ENCODE data around the gene CRYBB1.
A peak's percentile ranks its signal among the peaks of the same experiment; 100 is the strongest.

Gene CRYBB1

DNA sequence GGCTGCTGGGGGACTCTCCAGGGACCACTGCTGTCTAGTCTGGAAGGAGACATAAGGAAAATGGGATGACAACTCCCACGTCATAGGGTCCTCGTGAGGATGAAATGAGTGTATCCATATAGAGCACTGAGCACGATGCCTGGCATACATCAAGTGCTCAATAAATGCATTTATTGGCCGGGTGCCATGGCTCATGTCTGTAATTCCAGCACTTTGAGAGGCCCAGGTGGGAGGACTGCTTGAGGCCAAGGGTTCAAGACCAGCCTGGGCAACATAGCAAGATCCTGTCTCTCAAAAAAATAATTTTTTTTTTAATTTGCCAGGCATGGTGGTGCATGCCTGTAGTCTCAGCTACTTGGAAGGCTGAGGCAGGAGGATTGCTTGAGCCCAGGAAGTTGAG is 15.7 kb downstream of the CRYBB1 start:
- DNase-seq = no peak

DNA sequence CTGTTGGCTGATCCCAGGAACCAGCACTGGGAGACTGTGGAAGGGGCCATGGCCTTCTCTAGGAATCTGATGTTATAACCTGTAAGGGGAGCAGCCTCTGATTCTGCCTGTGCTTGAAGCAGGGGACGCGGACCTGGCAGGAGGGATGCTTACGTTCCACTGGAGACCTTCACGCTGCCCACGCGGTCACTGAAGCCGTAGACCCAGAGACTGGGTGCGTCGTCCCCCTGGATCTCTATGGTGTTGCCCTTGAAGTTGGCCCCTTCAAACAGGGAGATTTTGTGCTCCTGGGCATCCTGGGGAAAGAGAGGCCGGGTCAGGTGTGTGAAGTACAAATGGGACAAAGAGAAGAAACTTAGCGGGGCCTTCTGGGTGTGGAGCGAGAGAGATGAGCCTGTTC is 16.1 kb downstream of the CRYBB1 start:
- no peak for DNase-seq

DNA sequence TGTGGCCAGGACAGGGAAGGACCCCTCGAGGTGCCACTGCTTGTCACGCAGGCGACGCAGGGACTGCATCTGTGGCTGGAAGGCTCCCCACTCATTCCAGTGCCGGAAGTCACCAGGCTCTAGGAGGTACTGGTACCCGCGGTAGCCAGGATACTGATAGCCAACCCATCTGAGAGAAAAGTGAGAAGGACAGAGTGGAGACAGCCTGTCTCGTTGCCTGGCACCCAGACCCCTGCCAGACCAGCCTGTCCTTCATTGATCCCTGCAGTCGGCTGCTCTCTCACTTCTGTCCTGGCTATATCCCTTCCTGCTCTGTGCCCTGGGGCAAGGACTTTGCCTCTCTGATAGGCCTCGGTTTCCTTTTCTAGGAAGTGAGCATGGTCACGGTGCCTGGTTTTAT is 18.3 kb downstream of the CRYBB1 start:
- DNase-seq = no peak

DNA sequence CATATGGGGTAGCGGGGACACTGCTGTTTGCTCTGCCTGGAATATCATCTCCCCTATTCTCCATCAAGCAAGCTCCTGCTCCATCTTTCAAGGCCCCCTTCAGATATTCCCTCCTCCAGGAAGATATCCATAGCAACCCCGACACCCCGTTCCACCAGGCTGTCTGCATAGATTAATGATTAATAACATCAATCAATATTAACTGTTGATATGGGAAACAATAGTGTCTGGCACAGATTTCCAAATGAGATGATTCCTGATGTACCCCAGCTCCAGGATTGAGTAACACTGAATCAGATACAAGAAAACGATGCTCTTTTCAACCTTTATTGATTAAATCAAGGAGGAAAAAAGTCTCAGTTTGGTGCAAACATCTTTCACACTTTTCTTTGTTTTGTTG is 20.3 kb downstream of the CRYBB1 start:
- DNase-seq = no peak

DNA sequence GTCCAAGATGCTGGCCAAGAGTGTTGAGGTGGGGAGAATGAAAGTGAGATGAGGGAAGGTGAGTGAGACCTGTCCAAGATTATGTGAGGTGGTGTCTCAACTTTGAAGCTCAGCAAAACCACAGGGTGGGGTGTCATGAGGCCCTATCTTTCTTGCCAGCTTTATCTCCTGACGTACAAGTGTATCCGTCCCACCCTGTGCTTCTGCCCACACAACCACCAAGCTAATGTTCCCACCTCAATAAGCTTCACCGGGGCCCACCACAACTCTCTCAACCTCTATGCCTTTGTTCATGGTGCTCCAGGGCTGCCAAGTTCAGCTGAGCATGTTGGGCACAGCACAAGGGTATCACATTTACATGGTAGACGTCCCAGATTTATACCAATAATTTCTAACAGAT is 20.8 kb downstream of the CRYBB1 start:
- no peak for DNase-seq

DNA sequence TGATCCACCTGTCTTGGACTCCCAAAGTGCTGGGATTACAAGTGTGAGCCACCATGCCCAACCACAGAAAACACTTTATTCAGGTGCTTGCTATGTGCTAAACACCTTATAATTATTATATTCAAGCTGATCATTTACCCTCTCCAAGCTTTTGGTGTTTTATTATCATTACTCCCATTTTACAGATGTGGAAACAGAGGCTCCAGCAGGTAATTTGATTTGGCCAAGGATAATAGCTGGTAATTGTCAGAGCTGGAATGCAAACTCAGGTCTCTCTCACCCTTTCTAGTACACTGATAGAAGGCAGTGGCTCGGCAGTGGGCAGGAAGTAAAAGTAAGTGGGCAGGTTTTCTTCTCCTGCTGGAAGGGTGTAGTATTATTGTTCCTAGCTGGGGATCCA is 24.1 kb downstream of the CRYBB1 start:
- DNase-seq = no peak

DNA sequence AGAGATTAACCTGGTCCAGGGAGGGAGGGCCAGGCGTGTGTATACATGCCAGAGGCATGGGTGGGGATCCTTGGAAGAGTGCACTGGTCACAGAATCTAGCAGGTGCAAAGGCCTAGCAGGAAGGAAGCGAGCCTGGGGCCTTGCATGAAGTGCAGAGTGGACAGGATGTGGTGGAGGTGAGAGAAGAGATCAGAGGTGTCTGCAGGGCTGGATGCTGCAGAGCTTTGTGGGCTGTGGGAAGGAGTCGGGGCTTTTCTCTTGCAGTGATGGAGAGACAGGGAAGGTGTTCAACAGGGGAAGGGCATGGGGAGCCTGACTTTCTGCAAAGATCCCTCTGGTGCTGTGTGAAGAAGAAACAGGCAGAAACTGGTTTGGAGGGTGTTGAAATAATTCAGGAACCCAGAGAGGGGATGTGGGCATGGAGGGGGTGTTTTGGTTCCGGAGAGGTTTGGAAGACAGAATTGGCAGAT is 25.4 kb downstream of the CRYBB1 start:
- DNase-seq = peak; percentile 18

DNA sequence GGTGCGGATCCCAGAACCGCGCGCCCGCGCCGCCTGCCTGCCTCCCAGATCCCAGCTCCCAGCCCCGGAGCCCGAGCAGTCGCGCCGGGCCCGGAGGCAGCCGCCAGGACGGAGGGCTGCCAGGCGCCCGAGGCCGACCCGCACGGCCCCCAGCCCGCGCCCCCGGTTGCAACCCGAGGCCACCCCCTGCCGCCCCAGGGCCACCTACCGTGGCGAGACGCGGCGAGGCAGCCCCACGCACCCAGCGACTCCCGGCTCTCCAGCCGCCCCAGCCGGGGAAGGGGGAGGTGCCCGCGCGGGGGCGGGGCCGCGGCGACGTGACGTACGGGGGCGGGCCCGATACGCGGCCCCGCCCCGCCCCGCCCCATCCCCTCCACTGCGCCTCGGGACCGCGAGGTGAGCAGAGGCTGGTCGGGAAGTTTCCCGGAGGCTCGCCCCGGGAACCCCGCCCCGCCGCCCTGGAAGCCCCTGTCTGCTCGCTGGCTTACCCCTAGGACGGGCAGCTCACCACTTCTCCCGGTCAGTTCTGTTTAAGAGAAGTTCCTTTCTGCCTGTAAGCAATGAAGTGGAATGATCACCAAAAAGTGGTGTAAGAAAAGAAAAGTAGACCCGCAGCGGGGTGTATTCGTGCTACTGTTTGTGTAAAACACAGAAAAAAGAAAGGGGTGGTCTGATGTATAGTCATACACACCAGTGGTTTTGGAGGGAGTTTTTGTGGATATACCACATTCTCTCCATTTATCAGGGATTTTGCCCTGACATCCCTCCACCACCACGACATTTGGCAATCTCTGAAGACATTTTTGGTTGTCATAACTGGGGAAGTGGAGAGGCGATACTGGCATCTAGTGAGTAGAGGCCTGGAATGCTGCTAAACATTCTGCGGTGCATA is 27.7 kb downstream of the CRYBB1 start, which contains the start of gene TPST2:
Gene TPST2 (minus strand): TSS at position 288 of the 892 bp plus-strand sequence. CDS start 48,502 bp downstream, outside the sequence.
- DNase-seq = peak; percentile 81

DNA sequence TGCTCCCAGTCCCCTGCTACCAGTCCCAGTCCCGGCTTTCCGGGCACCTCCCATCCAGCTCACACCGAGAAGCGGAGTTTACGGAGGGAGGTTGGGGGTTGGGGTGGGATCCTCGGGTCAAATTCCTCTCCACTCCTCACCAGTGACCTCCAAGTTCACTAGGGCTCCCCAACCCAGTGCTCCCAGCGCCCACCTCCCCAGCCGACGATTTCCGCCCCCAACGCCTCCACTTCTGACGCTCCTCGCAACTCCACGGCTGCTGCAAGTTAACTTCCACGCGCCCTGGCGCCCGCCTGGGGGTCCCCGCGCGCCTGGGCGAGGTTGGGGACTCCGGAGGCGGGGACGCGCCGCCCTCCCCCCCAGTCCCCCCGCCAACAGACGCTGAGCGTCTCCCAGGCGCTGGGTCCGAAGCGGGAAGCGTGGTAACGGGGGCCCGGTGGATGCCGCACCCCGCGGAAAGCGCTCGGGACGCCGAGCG is 28.4 kb downstream of the CRYBB1 start:
- DNase-seq = peak; percentile 26

DNA sequence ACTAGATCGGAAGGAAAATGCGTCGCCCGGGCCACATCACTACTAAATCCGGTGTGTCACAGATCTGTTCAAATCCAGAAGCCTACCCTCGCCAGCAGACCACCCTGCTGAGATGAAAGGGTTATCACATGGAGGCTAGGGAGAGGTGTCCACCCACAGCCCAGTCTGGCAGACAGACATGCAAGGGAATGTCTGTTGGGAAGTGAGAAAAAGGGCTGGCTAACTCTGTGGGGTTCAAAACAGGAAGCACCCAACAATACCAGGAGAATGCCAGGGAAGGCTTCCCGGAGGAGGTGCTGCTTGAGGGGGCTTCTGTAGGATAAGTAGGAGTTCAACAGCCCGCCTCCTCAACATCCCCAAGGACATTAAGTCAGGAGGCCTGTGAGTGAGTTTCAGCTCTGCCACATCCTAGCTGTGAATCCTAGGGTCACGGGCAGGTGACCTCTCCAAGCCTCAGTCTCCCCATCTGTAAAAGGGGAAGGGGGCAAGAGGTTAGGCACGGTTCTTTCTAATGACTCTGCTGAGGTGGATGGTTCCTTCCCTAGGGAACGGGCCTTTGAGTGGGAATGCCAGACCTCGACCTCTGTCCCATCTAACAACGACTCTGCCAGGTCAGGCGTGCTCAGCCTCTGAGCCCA is 29.0 kb downstream of the CRYBB1 start:
- DNase-seq = peak; percentile 36

DNA sequence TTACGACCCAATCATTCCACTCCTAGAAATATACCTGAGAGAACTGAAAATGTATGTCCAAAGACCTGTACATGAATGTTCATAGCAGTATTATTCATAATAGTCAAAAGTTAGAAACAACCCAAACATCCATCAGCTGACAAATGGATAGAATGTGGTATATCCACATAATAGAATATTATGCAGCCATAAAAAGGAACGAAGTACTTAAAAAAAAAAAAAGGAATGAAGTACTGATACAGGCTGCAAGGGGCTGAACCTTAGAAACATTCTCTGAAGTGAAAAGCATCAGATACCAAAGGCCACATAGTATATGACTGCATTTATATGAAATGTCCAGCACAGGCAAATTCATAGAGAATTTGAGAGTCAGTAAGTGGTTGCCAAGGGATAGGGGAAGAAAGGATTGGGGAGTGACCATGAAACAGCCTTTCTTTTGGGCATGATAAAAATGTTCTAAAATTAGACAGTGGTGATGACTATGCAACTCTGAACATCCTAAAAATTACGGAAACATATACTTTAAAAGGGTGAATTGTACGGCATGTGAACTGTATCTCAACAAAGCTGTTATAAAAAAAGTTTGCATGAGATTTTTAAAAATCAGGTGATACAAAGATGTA is 29.7 kb downstream of the CRYBB1 start:
- peak; percentile 72 for DNase-seq

DNA sequence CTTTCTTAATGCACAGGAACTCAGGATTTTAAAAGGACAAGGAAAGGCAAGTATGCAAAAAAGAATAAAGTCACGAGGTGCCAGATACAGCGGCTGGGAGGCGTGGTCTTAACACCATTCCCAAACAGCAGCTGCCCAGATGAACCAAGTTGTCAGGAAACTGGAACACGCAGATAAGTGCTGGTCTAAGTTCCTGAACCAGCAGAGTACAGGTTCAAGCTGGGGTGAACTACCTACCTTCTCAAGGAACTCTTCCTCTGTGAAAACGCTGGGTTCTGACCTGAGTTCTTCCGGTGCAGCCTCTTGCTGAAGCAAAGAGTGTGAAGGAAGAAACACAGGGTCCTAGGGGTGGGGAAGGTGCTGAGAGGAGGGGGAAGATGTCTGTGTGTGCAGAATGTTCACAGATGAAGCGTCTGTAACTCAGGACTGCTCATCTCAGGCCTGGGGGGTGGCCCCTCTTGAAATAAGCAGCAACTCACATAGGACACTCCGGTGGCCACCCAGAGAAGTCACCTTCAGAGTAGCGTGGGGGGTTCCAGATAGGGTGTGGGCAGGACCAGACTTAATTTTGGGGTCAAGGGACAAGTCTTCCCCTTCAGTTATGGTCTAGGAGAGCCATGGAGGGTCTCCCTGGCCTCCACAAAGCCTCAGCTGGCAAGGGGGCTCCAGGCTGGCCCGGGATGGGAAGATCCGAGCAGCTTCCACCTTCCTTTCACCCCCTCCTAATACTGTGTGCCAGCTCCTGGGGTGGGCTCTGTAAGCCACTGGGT is 31.1 kb downstream of the CRYBB1 start:
- no peak for DNase-seq

DNA sequence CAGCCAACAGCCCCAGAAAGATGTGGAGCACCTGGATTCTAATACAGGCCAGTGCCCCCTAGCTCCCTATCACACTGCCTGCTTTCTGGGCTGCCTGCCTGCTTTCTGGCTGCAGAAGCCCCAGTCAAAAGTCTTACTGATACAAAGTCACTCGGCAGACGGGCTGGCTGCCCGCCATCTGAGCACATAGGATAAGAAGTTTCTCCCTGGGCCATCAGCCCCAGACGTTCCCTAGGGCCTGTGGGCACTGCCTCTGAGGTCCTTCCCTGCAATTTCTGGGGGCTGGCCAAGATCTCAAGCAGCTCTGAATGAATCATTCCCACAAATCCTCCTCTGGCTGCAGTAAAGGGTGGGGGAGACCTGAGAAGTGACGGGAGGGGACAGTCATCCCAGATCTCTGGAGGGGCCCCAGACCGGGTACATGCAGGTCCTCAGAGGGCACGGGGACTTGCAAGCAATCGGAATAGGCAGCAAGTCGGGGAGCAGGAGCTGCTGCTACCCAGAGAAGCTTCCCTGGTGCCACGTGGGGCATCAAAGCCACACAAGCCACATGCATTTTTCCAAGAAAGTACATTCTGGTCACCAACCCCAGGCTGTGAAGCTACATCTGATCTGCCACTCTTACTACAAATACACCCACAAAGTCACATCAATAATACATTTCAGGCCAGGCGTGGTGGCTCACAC is 32.6 kb downstream of the CRYBB1 start:
- DNase-seq = no peak

DNA sequence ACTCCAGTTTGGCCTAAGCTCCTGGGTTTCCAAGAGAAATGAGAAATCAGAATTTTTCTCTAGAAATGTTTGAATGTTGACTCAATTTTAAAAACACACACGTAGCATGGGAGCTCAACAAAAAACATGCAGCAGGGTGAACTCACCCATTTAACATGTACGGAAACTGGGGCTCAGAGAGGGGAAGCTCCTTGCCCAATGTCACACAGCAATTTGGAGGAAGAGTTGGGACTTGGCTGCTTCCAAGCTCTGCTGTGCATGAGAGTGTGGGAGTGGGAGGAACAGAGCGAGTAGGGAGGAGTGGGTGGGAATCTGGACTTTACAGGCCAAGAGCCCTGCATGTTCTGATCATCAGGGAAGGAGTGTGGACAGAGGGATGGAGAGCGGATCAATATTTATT is 33.8 kb downstream of the CRYBB1 start:
- no peak for DNase-seq

DNA sequence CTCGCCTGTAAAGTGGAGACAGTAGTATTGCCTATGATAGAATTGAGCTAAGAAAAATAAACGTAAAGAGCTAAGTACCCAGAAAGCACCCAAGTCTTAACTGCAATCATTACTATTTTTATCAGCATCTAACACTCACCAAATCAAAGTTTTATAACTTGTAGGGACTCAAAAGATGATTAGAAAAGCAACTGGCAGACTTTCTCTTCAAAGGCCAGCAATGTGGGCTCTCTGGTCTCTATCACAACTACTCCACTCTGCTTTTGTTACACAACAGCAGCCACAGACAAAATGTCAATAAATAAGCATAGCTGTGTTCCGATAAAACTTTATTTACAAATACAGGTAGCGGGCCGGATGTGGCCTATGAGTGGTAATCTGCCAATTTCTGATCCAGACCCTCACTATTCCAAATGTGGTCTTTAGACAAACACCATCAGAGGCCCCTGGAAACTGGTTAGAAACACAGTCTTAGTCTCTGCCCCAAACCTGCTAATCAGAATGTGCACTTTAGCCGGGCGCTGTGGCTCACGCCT is 36.1 kb downstream of the CRYBB1 start:
- no peak for DNase-seq

DNA sequence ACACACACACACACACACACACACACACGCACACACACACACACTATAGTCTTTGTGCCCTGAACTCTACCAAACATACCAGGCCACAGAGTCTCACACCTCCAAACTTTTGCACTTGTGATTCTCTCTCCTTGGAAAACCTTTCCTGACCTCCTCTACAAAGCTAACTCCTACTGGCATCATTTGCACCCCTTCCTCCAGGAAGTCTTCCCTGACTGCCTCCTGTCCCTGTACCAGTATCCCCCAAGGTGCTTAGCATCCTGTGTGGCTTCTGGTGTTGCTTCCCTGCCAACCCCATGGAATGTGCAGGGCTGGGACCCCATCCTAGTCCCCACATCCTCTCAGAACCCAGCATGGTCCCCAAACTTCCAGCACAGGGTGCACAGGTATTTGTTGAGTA is 36.8 kb downstream of the CRYBB1 start:
- DNase-seq = no peak

DNA sequence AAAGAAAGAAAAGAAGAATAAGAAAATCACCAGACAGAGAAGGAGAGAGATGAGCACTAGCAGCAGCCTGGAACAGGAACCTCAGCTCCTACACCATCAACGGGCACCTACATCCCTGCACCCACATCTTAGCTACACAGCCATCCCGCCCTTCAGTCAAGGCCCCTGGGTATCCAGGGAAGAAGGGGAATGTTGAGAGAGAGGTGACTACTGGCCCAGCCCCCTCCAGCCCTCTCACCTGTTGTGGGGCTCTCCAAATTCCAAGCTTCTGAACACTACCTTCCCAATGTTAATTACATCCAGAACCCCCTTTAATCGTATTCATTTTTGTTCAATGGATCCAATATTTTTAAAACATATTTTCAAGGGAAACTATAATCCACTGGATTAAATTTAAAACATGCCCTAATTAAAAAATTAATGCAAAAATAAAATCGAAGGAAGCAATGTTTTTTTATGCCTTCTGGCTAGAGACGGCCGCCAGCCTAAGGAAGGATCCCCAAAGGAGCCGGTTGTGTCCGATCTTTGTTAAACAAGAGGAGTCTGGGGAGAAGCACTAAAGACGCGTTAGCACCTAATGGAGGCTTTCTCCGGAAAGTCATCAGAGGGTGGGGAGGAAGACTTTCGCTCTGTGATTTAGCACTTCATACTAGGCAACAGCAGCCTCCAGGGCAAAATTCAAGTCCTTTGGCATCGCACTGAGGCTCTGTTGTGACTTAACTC is 37.4 kb downstream of the CRYBB1 start:
- no peak for DNase-seq

DNA sequence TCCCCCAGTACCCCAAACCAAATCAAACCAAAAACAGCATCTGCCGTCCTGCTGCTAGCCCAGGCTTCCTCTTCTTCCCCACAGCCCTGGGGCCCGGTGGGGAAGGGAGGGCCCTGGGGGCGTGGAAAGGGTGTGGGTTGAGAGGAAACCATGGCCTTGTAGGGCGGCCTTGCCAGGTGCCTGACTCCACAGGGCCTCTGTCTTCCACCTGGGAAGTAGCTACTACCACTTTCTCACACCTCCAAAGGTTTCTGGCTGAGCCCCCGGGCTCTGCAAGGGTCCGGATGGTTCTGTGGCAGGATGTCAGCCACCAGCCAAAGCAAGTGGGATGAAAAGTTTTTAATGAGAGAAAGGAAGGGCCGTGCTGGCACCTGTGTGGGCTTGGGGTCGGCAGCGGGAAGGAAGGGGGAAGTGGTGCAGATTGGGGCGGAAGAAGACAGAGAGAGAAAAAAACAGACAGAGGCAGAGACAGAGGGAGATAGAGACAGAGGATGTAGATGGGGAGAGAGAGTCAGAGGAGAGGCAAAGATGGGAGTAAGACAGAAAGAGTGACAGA is 38.4 kb downstream of the CRYBB1 start:
- peak; percentile 26 for DNase-seq

DNA sequence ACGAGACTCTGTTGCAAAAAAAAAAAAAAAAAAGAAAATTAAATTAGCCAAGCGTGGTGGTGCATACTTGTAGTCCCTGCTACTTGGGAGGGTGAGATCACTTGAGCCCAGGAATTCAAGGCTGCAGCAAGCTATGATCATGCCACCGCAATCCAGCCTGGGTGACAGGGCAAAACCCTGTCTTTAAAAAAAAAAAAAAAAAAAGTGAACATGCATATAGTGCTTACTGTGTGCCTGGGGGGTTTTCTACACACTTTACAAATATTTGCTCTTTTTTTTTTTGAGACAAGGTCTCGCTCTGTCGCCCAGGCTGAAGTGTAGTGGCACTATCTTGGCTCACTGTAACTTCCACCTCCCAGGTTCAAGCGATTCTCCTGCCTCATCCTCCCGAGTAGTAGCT is 40.7 kb downstream of the CRYBB1 start:
- DNase-seq = no peak

DNA sequence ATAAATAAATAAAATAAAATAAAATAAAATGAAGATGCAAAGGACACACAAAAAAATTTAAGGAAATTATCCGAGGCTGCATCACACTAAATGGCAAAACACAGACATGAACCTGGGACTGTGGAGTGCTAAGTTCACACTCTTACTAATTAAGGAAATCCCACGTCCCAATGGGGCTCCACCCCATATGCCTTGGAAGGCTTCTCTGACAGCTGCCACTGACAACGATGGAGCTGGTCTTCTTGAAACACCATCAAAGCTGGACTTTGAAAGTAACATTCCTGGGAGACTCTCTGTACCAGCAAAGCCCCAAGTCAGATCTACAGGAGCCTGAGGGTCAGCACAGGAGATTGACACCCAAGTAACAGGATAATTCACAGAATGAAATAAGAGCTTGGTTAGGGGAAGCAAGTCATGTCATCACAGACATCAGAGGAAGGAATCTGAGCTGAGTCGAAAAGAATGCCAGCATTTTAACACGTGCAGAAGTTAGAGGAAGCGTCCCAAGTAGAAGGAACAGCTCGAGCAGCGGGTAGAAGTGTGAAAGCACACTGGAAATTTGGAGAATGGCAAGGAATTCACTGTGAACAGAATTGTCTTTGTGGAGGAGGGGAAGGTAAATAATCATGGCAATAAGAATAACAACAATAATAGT is 41.7 kb downstream of the CRYBB1 start:
- DNase-seq = peak; percentile 69
